Measurements from ENCODE around the gene ALG14.
"Not testable (repeated sequence)": the region's sequence is repeated elsewhere in the genome, so short reads cannot be mapped to it uniquely, and the experiment has no call there.

ALG14 gene

DNA sequence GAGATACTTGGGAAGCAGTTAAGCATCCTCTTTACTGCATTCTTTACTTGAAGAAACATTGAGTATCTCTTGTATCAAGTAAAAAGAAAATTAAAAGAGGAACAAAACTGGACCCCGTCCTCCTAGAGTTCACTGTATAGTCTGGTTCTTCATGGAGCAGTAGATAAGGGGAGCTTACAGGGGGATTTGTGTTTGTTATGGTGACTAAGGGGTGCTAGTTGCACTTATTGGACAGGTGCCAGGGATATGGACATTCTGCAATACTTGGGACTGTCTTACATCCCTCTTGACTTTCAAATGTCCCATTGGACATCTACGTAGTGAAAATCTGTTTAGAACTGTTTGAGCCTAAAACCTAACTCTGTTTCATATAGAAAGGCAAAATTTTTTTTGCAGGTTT is 67.2 kb downstream of the ALG14 start:
- no peak for DNase-seq

- no peak for DNase-seq
Measured at GRCh38 chr1:95004013-95004412, 68.7 kb downstream of the ALG14 start.

- DNase-seq = no peak
Measured at GRCh38 chr1:95003433-95003738, 69.4 kb downstream of the ALG14 start.

DNA sequence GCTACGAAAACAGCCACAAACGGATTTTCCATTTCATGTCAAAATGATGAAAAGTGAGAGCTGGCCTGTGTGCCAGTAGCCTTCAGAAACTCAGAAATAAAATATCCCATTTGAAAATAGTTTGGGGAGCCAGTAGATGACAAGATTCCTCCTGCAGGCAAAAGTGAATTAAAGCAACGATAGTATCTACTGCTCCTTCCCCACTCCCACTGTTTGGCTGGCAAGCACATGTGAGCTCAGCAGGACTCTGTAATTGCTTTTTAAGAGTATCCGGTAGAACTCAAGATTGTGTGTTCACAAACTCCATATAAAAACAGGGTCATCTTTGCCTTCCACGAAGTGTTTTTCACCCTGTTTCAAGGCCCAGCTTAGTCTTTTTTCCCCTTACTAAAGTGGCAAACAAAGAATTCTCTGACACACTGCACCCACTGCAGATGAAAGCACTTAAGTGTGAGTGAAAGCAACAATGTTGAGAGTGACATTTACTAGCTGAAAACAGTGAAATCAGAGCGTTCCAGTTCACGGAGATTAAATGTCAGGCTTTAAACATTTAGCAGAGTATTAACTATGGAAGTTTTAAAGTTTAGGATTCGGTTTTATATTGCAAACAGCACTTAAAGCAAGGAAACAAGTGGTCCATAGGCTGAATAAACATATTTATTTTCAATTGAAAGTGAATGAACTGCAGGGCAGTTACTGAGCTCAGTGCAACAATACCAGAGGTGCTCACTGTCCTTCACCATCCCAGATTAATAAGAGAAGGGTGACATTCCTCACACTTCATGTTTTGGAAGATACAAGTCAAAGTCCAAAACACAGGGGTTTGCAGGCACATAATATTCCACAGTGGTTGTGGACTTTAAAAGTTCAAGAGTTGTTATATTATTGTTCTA is 70.0 kb downstream of the ALG14 start:
- no peak for DNase-seq

- no peak for DNase-seq
Measured at GRCh38 chr1:95002164-95002539, 70.6 kb downstream of the ALG14 start.

DNA sequence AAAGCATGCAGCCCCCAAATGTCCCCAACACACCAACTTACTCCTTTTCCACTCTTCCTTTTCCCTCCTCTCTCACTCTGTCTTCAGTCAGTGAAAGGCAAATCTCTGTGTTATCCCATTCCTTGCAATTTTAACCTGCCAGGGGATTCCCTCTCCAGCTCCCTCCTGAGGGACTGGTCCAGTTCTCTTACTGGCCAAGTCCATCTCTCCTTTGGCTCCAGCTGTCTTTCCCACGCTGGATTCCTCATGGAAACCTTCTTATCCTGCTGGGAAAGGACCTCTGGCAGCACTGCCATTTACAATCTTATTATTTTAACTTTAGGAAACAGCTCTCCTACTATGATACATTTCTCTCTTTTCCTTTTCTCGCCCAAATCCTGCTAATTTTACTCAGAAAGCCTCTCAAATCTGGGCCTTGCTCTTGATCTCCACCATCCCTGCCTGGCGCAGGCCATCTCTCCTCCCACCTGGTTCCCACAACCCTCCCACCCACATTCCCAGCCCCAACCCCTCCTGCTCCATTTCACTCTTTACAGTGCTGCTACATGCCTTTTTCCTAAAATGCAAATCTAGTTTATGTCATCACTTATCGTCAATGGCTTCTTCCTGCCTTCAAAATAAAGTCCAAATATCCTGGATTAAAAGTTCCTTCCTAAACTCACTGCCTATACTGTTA is 73.2 kb downstream of the ALG14 start:
- no peak for DNase-seq

DNA sequence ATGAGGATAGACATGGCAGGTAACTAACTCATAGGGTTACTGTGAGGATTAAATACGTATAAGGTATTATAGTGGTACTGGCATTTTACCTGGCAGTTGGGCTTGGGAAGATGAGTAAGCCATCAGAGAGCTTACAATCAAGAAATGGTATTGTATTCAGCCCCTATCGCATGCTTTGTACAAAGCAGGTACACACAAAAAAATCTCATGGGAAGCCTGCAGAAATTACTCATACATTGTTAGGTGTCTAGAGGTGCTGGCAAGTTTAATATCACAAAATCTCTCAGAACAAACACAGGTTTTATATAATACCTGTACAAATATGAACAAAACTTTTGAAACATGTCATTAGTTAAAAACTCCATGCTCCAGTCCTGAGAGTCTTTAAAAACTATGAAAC is 74.0 kb downstream of the ALG14 start:
- DNase-seq = no peak

- no peak for DNase-seq
Measured at GRCh38 chr1:94998114-94998513, 74.6 kb downstream of the ALG14 start.

- DNase-seq = not testable (repeated sequence)
Measured at GRCh38 chr1:94995536-94995935, 77.2 kb downstream of the ALG14 start.

- DNase-seq = no peak
Measured at GRCh38 chr1:94994805-94995204, 77.9 kb downstream of the ALG14 start.

DNA sequence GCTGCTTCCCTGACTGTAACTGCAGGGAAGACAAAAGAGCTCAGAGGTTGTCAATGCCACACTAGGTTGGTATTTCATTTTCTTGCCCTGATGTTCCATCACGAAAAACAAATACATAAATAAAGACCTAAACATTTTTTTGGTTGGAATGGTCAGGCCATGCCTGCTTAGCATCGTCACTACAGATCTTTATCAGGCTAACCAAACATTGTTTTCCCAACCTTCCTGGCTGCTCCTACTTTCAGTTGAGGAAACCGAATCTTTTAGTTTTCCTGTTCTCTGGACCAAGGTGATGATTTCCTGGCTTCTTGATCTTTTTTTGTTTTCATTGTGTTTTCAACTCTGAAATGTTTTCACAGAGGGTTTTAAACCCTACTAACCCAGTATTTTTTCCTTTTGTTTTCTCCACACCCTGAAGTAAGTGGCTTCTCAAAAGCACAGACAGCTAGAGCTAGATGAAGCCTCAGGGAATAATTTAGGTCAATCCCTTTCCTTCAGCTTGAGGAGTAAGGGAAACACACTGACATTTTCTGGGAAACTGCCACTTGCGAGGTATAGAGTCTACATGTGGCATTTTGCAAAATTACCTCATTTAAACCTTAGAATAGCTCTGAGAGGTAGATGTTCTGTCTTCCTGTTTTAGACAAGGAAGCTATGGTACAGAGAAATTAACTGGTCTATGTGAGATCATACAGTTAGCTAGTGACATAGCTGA is 78.7 kb downstream of the ALG14 start:
- DNase-seq = no peak

GRCh38 chr1:94992863-94993563 is 79.7 kb downstream of the ALG14 start:
- no peak for DNase-seq

DNA sequence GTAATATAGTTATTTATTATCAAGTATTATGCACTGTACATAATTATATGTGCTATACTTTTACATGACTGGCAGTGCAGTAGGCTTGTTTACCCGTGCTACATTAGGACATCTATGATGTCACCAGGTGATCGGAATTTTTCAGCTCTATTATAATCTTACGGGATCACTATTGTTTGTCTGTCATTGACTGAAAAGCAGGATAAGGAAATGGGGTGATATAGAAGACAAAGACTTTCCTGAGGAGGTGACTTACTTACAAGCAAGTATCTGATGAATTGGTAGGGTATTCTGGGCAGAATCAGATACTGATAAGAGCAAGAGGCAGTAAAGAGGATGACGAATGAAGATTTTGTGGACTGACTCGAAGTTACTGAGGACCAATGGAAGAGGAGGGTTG is 80.6 kb downstream of the ALG14 start:
- DNase-seq = no peak

DNA sequence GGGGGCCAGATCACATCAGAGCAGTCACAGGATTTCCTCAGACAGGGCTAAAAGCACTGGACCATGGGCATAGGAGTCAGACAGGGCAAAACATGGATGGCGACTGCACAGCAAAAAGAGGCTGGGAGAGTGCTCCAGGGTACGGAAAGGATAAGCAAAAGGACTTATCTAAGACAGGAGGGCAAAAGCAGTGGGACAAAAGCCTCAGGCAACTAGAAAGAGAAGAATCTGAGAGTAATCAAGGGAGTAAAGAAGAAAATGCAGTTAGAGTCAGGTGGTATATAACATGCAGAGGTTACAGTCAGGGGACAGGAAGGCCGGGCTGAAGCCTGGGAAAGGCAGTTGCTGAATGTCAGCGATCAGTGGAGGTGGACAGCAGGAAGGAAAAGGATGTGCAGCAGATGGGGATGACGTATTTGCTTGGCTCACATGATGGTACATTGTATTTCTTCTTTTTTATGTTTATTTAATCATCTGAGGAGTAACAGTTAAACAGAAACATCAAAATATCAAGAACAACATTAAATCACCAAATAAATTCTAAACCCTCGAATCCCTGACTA is 82.8 kb downstream of the ALG14 start:
- DNase-seq = no peak

- no peak for DNase-seq
Measured at GRCh38 chr1:94989398-94989797, 83.4 kb downstream of the ALG14 start.

DNA sequence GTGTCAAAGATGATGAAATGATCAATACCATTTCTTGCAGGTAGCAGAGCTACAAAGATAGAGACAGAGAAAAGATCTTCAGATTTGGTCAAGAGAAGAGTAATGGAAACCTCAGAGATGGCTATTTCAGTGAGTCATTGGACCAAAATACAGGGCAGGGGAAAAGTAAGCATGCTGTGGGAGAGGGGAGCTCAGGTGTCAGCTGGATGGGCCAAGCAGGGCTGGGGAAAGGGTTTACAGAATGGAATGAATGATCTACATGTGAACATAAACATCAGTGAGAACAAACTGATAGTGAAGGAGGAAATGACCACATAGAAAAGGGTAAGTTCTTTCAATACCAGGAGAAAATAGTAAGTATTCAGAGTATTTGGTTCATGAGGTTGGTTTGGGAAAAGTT is 84.4 kb downstream of the ALG14 start:
- DNase-seq = no peak

DNA sequence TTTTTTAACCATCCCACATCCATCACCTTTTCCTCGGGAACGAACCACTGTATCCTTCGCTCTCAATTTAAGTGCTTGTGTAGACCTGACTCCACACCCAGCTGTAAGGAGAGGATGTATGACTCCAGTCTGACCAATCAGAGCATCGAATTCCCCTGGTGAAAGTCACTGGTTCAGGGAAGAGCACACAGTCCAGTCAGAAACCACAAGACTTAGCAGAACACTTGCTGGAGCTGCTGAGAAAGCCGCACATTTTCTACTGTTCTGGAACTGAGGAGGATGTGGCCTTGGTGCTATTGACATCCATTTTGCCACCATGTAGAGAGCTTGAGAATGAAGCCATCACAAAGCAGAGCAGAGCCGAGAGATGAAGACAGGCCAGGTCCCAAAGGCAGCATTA is 86.0 kb downstream of the ALG14 start:
- DNase-seq = no peak

DNA sequence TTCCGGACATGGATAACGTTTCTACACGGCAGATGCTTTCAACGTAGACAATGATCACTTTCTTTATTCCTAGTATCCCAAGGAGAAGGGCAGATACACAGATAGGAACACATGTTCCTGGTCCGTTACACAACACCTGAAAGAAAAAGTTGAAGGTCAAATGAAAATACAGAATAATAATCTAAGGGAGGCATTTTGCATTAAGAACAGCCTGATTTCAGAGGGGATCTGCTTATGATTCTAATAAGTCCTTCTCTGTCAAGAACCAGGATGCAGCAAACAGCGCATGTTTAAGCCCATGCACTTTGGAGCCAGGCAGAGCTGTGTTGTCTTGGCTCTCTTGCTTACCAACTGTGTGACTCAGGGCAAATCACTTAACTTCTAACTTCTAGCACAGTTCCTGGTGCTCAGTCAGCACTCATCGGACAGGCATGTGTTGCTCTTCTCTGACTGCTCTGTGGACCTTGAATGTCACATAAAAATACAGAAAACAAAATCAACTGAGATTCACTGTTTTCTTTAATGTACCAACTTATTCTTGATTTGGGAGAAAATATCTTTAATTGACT is 89.5 kb downstream of the ALG14 start:
- no peak for DNase-seq

GRCh38 chr1:94982398-94982797 is 90.4 kb downstream of the ALG14 start:
- DNase-seq = no peak

DNA sequence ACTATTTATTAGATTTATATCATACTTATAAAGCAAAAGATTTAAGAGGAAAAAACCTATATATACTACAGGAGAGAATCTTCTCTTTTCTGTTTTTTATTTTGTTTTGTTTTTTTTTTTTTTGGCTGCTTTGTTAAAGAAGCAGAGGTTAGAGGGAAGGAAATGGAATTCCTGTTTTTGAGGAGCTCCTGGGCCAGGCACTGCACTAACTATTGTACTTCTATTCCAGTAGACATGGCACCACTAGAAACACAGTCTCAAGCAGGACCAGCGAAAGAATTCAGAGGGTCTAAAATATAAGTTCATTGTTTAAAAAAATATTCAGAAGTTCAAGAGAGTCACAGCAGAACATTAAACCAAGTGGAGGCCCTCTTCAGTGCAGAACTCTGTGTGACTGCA is 91.2 kb downstream of the ALG14 start:
- no peak for DNase-seq

- DNase-seq = no peak
Measured at GRCh38 chr1:94980582-94981574, 91.9 kb downstream of the ALG14 start.
